NCI-H526 treated with DMSO at 0.1 percent for 48 hours (cell line): ENCODE measurements around the gene FGA.

ENCODE experiments used
- DNase-seq: peaks from one replicate; lab custom pipeline; 2025; lab: John Stamatoyannopoulos, UW

The FGA gene

GRCh38 chr4:154579927-154580326, 10.6 kb downstream of the FGA start:
- DNase-seq = no peak

GRCh38 chr4:154578919-154579318, 11.6 kb downstream of the FGA start:
- DNase-seq = no peak

DNA sequence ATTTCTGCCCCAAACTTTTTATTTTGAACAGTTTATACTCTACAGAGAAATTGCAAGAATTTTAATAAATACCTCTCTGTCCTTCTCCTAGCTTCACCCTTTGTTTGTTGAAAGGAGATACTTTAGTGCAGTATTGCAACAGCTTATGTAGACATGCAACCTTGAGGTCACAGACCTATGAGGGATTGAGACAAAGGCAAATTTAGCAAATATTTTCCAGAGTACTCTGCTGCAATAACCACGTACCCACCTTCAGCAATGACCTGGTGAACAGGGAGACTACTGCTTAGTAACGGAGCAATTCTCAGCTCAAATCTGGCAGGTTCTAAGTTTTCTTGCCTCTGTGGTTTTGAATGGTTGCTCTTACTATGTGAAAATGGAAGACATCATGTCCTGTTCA, 13.2 kb downstream of the FGA start:
- DNase-seq = no peak

GRCh38 chr4:154574311-154574710, 16.2 kb downstream of the FGA start:
- no peak for DNase-seq

GRCh38 chr4:154573190-154573870, 17.2 kb downstream of the FGA start:
- DNase-seq = no peak

DNA sequence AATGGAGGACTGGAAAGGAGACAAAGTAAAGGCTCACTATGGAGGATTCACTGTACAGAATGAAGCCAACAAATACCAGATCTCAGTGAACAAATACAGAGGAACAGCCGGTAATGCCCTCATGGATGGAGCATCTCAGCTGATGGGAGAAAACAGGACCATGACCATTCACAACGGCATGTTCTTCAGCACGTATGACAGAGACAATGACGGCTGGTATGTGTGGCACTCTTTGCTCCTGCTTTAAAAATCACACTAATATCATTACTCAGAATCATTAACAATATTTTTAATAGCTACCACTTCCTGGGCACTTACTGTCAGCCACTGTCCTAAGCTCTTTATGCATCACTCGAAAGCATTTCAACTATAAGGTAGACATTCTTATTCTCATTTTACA, 21.0 kb downstream of the FGA start:
- no peak for DNase-seq

- no peak for DNase-seq
Measured at GRCh38 chr4:154569028-154569427, 21.5 kb downstream of the FGA start.

DNA sequence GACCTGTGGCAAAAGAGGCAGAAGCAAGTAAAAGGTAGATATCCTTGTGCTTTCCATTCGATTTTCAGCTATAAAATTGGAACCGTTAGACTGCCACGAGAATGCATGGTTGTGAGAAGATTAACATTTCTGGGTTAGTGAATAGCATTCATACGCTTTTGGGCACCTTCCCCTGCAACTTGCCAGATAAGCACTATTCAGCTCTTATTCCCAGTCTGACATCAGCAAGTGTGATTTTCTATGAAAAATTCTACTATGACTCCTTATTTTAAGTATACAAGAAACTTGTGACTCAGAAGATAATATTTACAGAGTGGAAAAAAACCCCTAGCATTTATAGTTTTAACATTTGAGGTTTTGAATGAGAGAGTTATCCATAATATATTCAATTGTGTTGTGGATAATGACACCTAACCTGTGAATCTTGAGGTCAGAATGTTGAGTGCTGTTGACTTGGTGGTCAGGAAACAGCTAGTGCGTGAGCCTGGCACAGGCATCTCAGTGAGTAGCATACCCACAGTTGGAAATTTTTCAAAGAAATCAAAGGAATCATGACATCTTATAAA, 23.8 kb downstream of the FGA start:
- no peak for DNase-seq

- DNase-seq = no peak
Measured at GRCh38 chr4:154565704-154566103, 24.8 kb downstream of the FGA start.

GRCh38 chr4:154564311-154564710, 26.2 kb downstream of the FGA start:
- no peak for DNase-seq

DNA sequence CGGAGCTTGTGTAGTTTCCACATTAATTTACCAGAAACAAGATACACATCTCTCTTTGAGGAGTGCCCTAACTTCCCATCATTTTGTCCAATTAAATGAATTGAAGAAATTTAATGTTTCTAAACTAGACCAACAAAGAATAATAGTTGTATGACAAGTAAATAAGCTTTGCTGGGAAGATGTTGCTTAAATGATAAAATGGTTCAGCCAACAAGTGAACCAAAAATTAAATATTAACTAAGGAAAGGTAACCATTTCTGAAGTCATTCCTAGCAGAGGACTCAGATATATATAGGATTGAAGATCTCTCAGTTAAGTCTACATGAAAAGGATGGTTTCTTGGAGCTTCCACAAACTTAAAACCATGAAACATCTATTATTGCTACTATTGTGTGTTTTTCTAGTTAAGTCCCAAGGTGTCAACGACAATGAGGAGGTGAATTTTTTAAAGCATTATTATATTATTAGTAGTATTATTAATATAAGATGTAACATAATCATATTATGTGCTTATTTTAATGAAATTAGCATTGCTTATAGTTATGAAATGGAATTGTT, 27.8 kb downstream of the FGA start, which contains the start of gene FGB:
FGB (plus strand) TSS at position 315 of the 558 bp plus-strand sequence; CDS start at position 323, 8 bp downstream.
- DNase-seq = no peak

GRCh38 chr4:154560824-154561231, 29.7 kb downstream of the FGA start:
- DNase-seq = no peak

DNA sequence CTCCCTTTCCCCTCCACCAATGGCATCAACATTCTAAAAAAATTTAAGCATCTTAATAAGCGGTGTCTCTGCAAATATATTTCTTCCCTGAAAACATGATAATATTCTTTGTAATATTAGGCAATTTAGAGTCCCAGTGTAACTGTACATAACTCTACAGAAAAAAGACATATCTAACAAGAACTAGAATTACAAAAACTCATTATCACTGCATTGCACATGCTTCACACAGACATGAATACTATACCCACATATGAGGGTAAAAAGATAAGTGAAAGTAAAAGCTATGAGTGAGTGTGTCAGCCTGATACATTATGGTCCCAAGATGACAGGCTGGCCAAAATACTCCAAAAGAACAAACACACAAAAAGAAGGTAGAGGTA, 30.1 kb downstream of the FGA start:
- no peak for DNase-seq

DNA sequence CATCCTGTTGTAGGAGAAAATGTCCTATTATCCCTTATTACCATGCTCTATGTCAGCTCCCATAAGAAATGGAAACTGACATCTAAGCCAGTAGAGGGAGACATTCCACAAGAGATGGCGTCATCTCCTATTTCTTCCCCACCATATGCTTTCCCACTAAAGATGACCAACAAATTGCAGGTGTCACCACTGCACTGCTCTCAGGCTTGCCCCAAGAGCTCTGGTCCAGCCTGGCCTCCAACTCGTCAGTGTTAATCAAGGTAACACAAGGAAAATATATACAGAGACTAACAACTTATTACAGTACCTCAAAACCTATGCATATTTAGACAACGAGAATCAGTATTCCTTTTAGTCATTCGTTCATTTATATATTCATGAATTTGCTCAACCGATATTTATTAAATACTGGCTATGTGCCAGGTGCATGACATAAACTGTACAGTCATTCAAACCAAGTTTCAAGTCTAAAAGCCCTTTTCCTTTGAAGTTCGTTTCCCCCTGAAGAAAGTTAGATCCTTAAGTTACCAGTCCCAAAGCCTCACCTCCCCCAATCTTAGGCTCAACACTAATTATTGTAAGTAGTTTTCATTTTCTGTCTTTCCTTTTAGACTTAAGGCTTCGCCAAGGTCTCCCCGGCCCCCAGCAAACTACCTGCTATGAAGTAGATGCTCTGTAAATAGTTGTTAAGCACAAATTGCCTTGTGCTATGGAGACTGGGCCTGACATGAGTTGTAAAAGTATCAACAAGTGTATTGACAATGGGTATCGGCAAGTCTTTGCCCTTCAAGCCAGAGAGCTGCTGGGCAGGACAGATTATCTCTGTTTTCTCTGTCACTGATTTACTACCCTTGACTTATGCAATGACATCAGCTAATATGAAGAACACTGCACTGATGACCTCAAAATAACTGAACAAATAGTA, 30.8 kb downstream of the FGA start:
- DNase-seq = peak; percentile 21

DNA sequence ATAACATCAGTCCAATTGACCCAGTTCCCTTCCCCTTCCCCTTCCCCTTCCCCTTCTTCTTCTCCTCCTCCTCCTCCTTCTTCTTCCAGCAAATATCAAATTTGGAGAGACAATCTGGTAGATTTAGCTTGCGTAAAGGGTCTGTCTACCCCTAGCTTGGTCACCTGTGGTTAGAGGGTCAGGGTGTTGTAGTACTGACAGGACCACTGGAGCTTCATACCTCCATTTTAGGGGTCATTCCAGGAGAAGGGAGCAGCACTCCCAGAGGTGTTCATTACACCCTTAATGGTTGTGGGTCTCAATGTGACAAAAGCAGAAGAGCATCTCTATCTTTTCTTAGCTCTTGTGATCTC, 31.4 kb downstream of the FGA start:
- DNase-seq = no peak

DNA sequence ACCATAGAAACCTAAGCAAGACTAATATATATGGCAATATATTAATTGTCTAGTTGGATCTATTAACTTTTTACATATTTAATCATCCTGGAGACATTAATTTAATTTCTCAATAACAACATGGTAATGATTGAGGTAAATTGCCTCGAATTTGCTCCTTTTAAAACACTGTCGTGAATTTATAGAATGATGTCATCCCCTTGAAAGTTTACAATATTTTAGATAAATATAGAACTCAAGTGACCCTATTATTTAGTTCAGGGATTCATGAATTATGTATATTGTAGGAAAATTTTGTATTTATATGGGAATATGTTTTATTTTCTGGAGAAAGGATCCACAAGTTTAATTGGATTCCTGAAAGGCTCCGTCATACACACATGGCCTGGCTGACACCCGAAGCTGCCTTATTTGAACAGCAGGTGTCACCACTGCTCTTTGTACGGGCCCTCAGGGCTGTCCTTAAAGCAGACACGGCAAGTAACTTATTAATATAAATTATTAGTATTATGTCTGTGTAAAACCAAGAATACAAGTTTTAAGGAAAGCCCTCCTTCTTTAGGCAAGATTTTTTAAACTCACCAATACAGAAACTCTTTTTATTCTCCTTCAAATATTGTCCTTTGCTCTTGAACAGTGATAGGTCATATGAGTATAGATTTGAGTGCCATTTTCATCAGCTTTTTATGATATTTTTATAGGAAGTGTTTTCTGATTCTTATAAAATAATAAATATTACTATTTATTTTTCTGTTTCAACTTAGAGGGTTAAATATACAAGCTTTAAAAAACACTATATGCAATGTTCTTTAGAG, 38.5 kb downstream of the FGA start:
- peak; percentile 55 for DNase-seq

DNA sequence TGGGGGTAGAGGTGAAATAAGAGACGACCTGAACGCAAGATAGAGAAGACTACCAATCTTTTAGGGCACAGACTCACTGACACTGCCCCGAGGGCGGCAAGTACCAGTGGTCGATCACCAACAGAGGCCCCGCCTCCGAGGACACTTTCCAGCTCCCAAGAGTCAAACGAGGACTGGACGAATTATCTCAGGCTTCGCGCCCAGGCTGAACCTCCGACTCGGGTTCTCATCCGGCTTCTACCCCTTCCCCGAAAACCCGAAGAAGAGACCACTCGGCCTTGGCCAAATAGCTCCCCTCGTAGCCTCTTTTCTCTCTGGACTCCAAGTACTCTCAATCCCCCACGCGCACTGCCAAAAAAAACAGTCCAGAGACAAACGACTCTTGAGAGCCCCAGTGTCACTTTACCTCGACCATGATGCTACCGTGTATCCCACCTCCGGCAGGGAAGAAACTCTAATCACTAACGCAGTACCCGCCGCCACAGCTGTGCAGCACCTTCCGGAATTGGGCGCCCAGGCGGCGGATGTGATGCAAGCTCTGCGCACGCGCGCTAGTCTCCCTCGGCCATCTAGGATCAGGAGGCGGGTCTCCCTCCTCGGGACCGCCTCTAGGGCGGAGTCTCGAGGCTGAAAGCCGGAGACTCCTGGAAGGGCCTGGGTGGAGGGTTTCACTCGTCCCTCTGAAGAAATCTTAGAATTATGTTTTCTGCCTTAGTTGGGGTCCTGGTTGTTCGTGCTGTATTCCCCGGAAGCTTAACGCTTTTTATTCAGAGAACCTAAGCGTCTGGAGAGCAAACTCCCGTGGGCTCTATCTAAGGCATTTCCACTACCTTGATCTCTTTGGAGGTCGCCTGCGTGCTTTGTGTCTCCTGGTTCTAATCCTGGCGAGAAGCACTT, 40.4 kb downstream of the FGA start, which contains the start of gene PLRG1:
PLRG1 (minus strand) TSS at position 507 of the 897 bp plus-strand sequence; CDS start at position 415, 92 bp downstream.
- DNase-seq = peak; percentile 87

DNA sequence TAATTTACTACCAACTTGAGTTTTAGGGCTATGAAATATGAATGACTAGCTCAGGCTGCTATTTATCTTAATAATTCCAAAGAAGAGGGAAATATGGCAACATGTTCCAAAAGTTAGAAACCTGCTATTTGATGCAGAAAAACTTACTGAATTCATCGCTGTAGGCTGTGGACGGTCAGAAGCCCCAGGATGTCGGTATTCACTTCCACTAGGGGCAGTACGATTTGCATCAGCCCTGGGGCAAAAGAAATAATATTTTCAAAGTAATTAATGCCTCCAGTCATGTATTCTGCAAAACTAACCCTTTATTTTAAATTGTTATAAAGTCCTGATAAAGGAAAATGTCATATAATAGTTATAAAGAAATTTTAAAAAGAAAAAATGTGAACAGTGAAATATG, 44.9 kb downstream of the FGA start:
- DNase-seq = no peak

DNA sequence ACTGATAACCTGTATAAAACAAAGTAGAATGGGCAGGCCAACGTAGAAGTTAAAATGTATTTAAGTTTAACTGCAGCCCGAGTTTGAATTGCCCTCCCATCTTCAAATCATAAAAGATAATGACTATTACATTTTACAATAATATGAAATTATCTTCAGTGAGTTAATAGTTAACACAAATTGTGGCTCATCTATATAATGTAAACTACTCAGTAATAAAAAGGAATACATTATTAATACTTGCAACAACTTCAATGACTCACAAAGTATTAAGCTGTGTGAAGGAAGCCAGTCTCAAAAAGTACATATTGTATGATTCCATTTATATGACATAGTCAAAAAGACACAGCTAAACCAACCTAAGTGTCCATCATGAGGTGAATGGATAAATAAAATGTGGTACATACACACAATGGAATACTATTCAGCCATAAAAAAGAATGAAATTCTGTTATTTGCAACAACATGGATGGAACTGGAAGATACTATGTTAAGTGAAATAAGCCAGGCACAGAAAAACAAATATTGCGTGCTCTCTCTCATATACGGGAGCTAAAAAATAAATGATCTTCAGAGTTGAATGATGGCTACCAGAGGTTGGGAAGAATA, 48.2 kb downstream of the FGA start:
- no peak for DNase-seq
